GM12891 (cell line): ENCODE results near the gene IP6K3.

Source experiments
- POLR2A ChIP-seq: IDR thresholded peaks from 2 replicates; pipeline ENCODE4 v1.6.1; 2011; ENCODE audit warnings: low read depth, low read length, control low read depth
- POLR2AphosphoS5 ChIP-seq: IDR thresholded peaks from 2 replicates; pipeline ENCODE4 v1.6.1; 2011; ENCODE audit warnings: low read depth, low read length, control low read depth
- SPI1 ChIP-seq: IDR thresholded peaks from 2 replicates; pipeline ENCODE4 v1.6.1; 2011; ENCODE audit warnings: low read depth, low read length, control low read depth

DNA sequence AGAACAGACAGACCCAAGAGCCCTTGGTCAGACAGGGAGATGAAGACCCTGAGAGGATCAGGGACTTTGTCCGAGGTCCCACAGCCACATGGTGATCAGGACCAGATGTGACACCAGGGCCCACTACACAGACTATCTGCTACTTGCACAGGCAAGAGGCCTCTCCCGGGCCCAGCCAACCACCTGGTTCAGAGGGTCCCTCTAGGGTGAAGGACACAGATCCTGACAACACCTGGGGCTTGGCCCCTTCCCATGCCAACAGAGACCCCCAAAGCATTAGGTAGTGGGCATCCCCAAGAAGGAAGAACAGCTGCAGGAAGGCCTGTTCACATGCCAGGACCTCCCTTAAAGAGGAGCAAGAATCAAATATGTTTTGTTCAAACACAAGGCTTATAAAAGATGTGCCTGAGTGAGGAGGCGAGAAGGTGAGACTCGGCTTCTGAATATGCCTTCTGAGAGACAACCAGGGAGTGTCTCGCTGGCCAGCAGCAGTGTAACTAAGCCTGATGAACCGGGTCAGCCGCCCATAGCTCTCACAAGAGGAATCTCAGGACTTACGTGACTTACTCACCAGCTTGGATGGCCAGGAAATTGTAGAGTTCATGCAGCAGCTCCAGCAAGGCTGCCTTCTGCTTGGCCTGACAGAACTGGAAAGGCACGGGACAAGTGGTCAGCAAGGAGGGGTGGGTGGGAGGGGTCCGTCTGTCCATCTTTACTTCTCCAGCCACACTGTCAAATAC lies 37.2 kb upstream of the IP6K3 start:
- TF ChIP-seq POLR2AphosphoS5 (no peak), POLR2A (no peak), SPI1 (no peak)
